Duodenal mucosa (tissue), 2 donors: ENCODE data around the gene IRF5.
"Not testable (repeated sequence)": the region's sequence is repeated elsewhere in the genome, so short reads cannot be mapped to it uniquely, and the experiment has no call there.

ENCODE experiments used
- H3K27ac ChIP-seq: one replicate; pipeline ENCODE4 v1.7.0; 2013; ENCODE audit warnings: low read depth, low read length
- H3K27me3 ChIP-seq, 2 donors: one replicate each; pipeline ENCODE4 v1.7.0; 2013; ENCODE audit warnings: low read length in 2 of 2, control low read depth in 1 of 2; ENCODE audit not compliant: insufficient read depth in 2 of 2, control insufficient read depth in 1 of 2
- H3K36me3 ChIP-seq, 2 donors: one replicate each; pipeline ENCODE4 v1.7.0; 2013; ENCODE audit warnings: low read length in 2 of 2, control low read depth in 1 of 2; ENCODE audit not compliant: insufficient read depth in 2 of 2, control insufficient read depth in 1 of 2
- H3K4me1 ChIP-seq, 2 donors: one replicate each; pipeline ENCODE4 v1.7.0; 2013; ENCODE audit warnings: low read length in 2 of 2, control low read depth in 1 of 2; ENCODE audit not compliant: insufficient read depth in 2 of 2, control insufficient read depth in 1 of 2
- H3K4me3 ChIP-seq, 2 donors: one replicate each; pipeline ENCODE4 v1.7.0; 2013; ENCODE audit warnings: low read length in 2 of 2, low read depth in 1 of 2
- H3K9ac ChIP-seq, 2 donors: one replicate each; pipeline ENCODE4 v1.7.0; 2013; ENCODE audit warnings: low read length in 2 of 2, low read depth in 1 of 2
- H3K9me3 ChIP-seq, 2 donors: one replicate each; pipeline ENCODE4 v1.7.0; 2013; ENCODE audit warnings: low read length in 2 of 2, control low read depth in 1 of 2; ENCODE audit not compliant: control insufficient read depth in 1 of 2

IRF5 gene

GRCh38 chr7:128906766-128907559 lies 30.8 kb upstream of the IRF5 start:
- H3K27ac ChIP-seq = no peak overlapping the region
- H3K9me3 ChIP-seq = no peaks in the 10 kb centered on the region
- H3K4me1 ChIP-seq = peaks cover 9 to 10% of the 10 kb centered on the region in 2 donors
- H3K4me3 ChIP-seq = no peak overlapping the region
- no peaks in the 10 kb centered on the region for H3K36me3 ChIP-seq
- H3K27me3 ChIP-seq = peaks cover 19 to 24% of the 10 kb centered on the region in 2 donors
- no peak overlapping the region for H3K9ac ChIP-seq

DNA sequence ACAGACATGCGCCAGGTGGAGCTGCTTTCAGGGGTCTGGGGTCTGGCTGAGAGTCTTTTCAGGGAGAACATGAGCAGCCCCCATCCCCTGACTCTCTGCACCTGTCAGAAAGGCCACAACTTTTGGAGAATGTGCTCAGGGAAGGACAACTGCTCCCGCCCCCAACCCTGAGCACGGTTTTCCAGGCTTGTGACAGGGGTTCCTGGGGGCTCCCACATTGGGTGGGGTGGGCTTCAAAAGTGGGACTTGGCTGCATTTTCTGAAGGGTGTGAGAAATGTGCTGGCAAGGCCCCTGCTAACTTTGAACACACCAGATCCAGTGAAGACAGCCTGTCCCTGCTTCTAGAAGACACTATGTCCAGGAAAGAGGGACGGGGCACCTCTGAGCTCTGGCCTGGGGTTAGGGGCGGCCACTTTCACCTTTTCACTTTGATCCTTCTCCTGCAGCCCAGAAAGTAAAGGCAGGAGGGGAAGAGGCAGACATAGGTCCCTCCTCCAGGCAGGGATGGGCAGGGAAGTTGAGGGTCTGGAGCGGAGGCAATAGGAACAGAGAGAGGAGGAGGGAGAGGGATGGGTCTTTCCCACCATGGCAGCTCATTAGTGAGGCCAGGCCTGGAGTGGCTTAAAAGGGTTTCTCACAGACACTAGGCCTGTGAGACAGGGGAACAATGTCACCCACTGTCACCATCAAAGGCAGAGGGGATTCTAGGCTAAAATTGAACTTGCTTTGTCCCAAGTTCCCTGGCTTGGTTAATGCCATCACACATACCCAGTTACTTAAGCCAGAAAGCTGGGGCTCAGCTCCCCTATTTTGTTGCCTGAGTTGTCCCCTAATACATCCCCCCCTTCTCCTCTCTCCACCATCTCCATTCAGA lies 28.7 kb upstream of the IRF5 start:
- Histone ChIP-seq H3K27ac (no peak overlapping the region), H3K36me3 (no peaks in the 10 kb centered on the region), H3K27me3 (peaks cover 21 to 26% of the 10 kb centered on the region in 2 donors), H3K9me3 (no peaks in the 10 kb centered on the region), H3K4me1 (peaks cover 7 to 9% of the 10 kb centered on the region in 2 donors), H3K4me3 (no peak overlapping the region), H3K9ac (no peak overlapping the region)

GRCh38 chr7:128909625-128910568 lies 27.8 kb upstream of the IRF5 start:
- Histone ChIP-seq H3K4me3 (peak overlapping the region; percentile 23 to 36), H3K27ac (no peak overlapping the region)

GRCh38 chr7:128910569-128910945 lies 27.2 kb upstream of the IRF5 start, which contains the start of gene KCP:
Gene KCP, minus strand, starts transcription at chr7:128910709. Its CDS starts 33 bp downstream, at chr7:128910676.
- Histone ChIP-seq H3K4me1 (peaks cover 11 to 14% of the 10 kb centered on the region in 2 donors), H3K9ac (no peak within 1 kb of the TSS), H3K36me3 (no peaks in the 10 kb centered on the region), H3K9me3 (no peaks in the 10 kb centered on the region), H3K27me3 (peaks cover 26 to 38% of the 10 kb centered on the region in 2 donors), H3K27ac (peak within 1 kb of the TSS; percentile 32), H3K4me3 (peak within 1 kb of the TSS; percentile 23 to 36)

More at GRCh38 chr7:128909625-128910568, 27.8 kb upstream of the IRF5 start:
- Histone ChIP-seq H3K36me3 (no peaks in the 10 kb centered on the region), H3K9ac (no peak overlapping the region), H3K4me1 (peaks cover 7 to 14% of the 10 kb centered on the region in 2 donors), H3K9me3 (no peaks in the 10 kb centered on the region), H3K27me3 (peaks cover 26 to 35% of the 10 kb centered on the region in 2 donors)

DNA sequence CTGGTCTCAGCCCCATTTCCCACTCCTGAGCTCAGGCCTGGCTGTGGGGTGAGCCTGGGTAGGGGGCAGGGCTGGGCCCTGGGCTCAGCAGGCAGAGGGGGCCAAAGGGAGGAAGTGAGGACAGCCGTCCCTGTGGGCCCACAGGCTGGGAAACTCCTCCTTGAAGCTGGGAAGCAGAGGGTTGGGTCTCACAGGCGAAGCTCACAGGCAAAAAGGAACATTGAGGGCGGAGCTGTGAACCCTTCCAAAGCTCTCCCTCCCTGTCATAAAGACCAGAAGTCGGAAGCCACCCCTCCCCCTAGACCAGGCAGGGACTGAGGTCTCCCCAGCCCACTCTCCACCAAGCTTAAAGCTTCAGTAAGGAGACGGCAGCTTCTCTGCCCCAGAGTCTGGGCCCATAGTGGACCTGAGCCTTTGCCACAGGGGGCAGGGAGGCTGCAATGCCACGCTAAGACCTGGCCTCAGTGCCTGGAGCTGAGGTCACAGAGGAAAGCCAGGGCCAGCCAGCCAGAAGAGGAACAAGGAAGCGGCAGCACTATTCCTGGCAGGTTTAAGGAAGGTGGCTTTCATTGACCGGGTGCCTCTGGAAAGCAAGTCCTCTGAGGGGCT lies 26.2 kb upstream of the IRF5 start:
- H3K9me3 ChIP-seq = no peaks in the 10 kb centered on the region
- peaks cover 26 to 38% of the 10 kb centered on the region in 2 donors for H3K27me3 ChIP-seq
- H3K4me1 ChIP-seq = peaks cover 11 to 14% of the 10 kb centered on the region in 2 donors
- H3K27ac ChIP-seq = peak overlapping the region; percentile 32
- H3K4me3 ChIP-seq = no peak overlapping the region
- no peaks in the 10 kb centered on the region for H3K36me3 ChIP-seq
- no peak overlapping the region for H3K9ac ChIP-seq

GRCh38 chr7:128912281-128912680 lies 25.4 kb upstream of the IRF5 start:
- Histone ChIP-seq H3K27me3 (peaks cover 26 to 38% of the 10 kb centered on the region in 2 donors), H3K36me3 (no peaks in the 10 kb centered on the region), H3K9me3 (no peaks in the 10 kb centered on the region), H3K27ac (no peak overlapping the region), H3K9ac (no peak overlapping the region), H3K4me1 (peaks cover 11 to 14% of the 10 kb centered on the region in 2 donors), H3K4me3 (no peak overlapping the region)

- H3K27me3 ChIP-seq = peaks cover 26 to 38% of the 10 kb centered on the region in 2 donors
- H3K9ac ChIP-seq, H3K4me3 ChIP-seq, H3K36me3 ChIP-seq, H3K27ac ChIP-seq, H3K9me3 ChIP-seq: not testable (repeated sequence)
- peaks cover 11 to 14% of the 10 kb centered on the region in 2 donors for H3K4me1 ChIP-seq
Measured at GRCh38 chr7:128912709-128913495, 24.8 kb upstream of the IRF5 start.

DNA sequence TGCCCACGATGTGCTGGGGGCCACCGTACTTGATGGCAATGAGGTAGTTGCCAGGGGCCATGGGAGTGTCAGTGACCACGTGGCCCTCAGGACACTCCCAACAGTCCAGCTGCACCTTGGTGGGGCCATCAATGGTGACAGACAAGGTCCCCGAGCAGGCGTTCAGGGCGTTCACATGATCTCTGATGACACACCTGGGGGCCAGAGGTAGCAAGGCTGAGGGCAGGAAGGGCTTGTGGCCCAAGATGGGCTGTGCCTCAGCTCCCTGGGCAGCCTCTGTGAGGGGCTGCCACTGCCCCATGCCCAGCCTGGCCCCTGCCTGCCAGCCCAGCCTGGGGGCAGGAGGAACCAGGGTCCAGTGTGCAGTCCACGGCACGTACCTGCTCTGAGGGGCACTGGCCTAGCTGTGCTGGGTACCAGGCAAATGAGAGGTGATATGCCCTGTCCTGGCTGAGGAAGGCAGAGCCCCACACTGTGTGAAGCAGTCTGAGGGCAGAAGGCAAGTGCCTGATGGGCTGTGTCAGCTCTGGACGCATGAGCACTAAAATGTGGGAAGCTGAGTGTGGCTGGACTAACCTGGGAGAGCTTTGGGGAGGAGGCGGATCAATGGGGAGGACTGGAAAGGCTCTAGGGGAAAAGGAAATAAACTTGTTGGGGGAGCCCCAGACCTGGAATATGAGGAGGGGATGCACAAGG lies 23.7 kb upstream of the IRF5 start:
- no peak overlapping the region for H3K9ac ChIP-seq
- H3K4me1 ChIP-seq = peaks cover 11 to 14% of the 10 kb centered on the region in 2 donors
- H3K36me3 ChIP-seq = no peaks in the 10 kb centered on the region
- no peaks in the 10 kb centered on the region for H3K9me3 ChIP-seq
- no peak overlapping the region for H3K4me3 ChIP-seq
- no peak overlapping the region for H3K27ac ChIP-seq
- H3K27me3 ChIP-seq = peaks cover 22 to 36% of the 10 kb centered on the region in 2 donors
